K562 (cell line): ENCODE results near the gene OSBPL10. TPM values are rescaled to one million over a fixed set of nuclear protein-coding genes. Genes with fewer than 3 reads are reported as not detected.
A peak's percentile ranks its signal among the peaks of the same experiment; 100 is the strongest.

Experiments used
- ATF2 ChIP-seq: sonication (generic); formaldehyde crosslinking; IDR thresholded peaks from 2 replicates; pipeline ENCODE4 v1.8.1; 2022; ENCODE audit warnings: missing genetic modification reagents
- ETV5 ChIP-seq: sonication (generic); formaldehyde crosslinking; IDR thresholded peaks from 2 replicates; pipeline ENCODE4 v1.4.0; 2020; ENCODE audit warnings: low read depth, mild to moderate bottlenecking, missing genetic modification reagents
- KAT7 ChIP-seq: sonication (generic); formaldehyde crosslinking; IDR thresholded peaks from 2 replicates; pipeline ENCODE4 v1.8.0; 2022; ENCODE audit warnings: missing genetic modification reagents, mild to moderate bottlenecking, borderline replicate concordance
- KAT8 ChIP-seq: fragments of 450-650 bp; IDR thresholded peaks from 2 replicates; pipeline ENCODE4 v1.6.1; 2016; ENCODE audit warnings: low read depth, mild to moderate bottlenecking
- MTA3 ChIP-seq: fragments of 450-650 bp; formaldehyde crosslinking; IDR thresholded peaks from 2 replicates; pipeline ENCODE4 v1.6.1; 2017; ENCODE audit warnings: mild to moderate bottlenecking, borderline replicate concordance
- MXD1 ChIP-seq: fragments of 250-450 bp; sonication (Bioruptor Pico); IDR thresholded peaks from 2 replicates; pipeline ENCODE4 v1.8.0; 2021; ENCODE audit warnings: borderline replicate concordance, mild to moderate bottlenecking, moderate library complexity; ENCODE audit not compliant: poor library complexity, severe bottlenecking
- NCOA6 ChIP-seq: fragments of 450-650 bp; IDR thresholded peaks from 2 replicates; pipeline ENCODE4 v1.6.1; 2017; ENCODE audit warnings: mild to moderate bottlenecking
- NFIC ChIP-seq: fragments of 450-650 bp; IDR thresholded peaks from 2 replicates; pipeline ENCODE4 v1.6.1; 2017; ENCODE audit warnings: mild to moderate bottlenecking, inconsistent platforms
- PATZ1 ChIP-seq: fragments of 250-450 bp; sonication (Bioruptor Pico); IDR thresholded peaks from 2 replicates; pipeline ENCODE4 v1.5.0; 2020; ENCODE audit warnings: mild to moderate bottlenecking, borderline replicate concordance
- PHF21A ChIP-seq: fragments of 450-650 bp; IDR thresholded peaks from 2 replicates; pipeline ENCODE4 v1.6.1; 2017; ENCODE audit warnings: low read depth, borderline replicate concordance
- POLR2G ChIP-seq: fragments of 200-400 bp; formaldehyde crosslinking; IDR thresholded peaks from 2 replicates; pipeline ENCODE4 v1.6.1; 2017; ENCODE audit warnings: low read depth, mild to moderate bottlenecking, antibody characterized with exemption, low read length, moderate library complexity
- POLR2H ChIP-seq: IDR thresholded peaks from 2 replicates; pipeline ENCODE4 v1.6.1; 2016; ENCODE audit warnings: missing genetic modification characterization, low read depth, mild to moderate bottlenecking, control low read depth, missing compliant biosample characterization, moderate library complexity
- RAD21 ChIP-seq, 2 experiments: fragments of 250-450 bp in 1 of 2; fragments of 450-650 bp in 1 of 2; sonication (Bioruptor Pico) in 1 of 2; formaldehyde crosslinking in 1 of 2; IDR thresholded peaks in 1 of 2; conservative IDR thresholded peaks in 1 of 2; 2 replicates each; pipeline versions ENCODE4 v1.4.0 to v1.8.0; 2020 to 2022; ENCODE audit warnings: mild to moderate bottlenecking in 2 of 2, moderate library complexity in 1 of 2
- TEAD4 ChIP-seq, 2 experiments: sonication (generic) in 1 of 2; formaldehyde crosslinking in 1 of 2; IDR thresholded peaks; 2 replicates each; pipeline versions ENCODE4 v1.6.1 to v1.8.0; 2012 to 2022; ENCODE audit warnings: borderline replicate concordance in 1 of 2, inconsistent platforms in 1 of 2, low read length in 1 of 2, mild to moderate bottlenecking in 1 of 2, missing genetic modification reagents in 1 of 2
- ZNF592 ChIP-seq: fragments of 450-650 bp; IDR thresholded peaks from 2 replicates; pipeline ENCODE4 v1.6.1; 2017; ENCODE audit warnings: antibody characterized with exemption, mild to moderate bottlenecking
- ZNF764 ChIP-seq: fragments of 250-450 bp; sonication (Bioruptor Pico); IDR thresholded peaks from 2 replicates; pipeline ENCODE4 v1.4.0; 2020; ENCODE audit warnings: low read depth, mild to moderate bottlenecking, moderate library complexity
- ZNF778 ChIP-seq: fragments of 450-650 bp; formaldehyde crosslinking; IDR thresholded peaks from 2 replicates; pipeline ENCODE4 v1.4.0; 2020; ENCODE audit warnings: mild to moderate bottlenecking, moderate library complexity
- polyA plus RNA-seq, 8 experiments: library from polyadenylated mRNA; depleted of rRNA in 4 of 8; stranded (reverse) in 5 of 8; unstranded in 3 of 8; fragments of >200 nt; fragmentation: Nextera tagmentation in 2 of 8; fragmentation: Illumina TruSeq in 1 of 8; extraction: Ambion mirVana in 2 of 8; extraction: Trizol in 1 of 8; gene quantifications; 2 replicates each; pipeline versions ENCODE4 v1.2.1 to v1.2.3, GENCODE V29; 2011 to 2014; ENCODE audit warnings: inconsistent platforms in 1 of 8, missing spikeins in 1 of 8
- total RNA-seq, 7 experiments: library from RNA; depleted of rRNA in 6 of 7; stranded (reverse); fragments of >200 nt in 6 of 7; fragmentation: Illumina TruSeq in 2 of 7; extraction: Trizol in 2 of 7; gene quantifications; 2 replicates each; pipeline versions ENCODE4 v1.2.1 to v1.2.3, GENCODE V29; 2011 to 2021; ENCODE audit warnings: low replicate concordance in 1 of 7

OSBPL10 gene
- total and polyA plus RNA-seq, 9 of the 15 experiments (the other 6 are each of a cell fraction or from before 2014, with no cell fraction given) = 0.03 to 0.19 (median 0.14) TPM; not detected in 2

- TF ChIP-seq NFIC (no peak), ATF2 (no peak), ZNF592 (no peak), PATZ1 (no peak), NCOA6 (no peak), TEAD4 (IDR thresholded peaks at IDR 0.05; ENCODE audit: low read length) (peak; percentile 30; the same call in 1 of the 2 replicates), TEAD4 (CRISPR knock-in tag; IDR thresholded peaks at IDR 0.05; ENCODE audit: borderline replicate concordance) (no peak), POLR2H (no peak), RAD21 (CRISPR knock-in tag; conservative IDR thresholded peaks at IDR 0.05 in 1 of 2, IDR thresholded peaks at IDR 0.05 in 1 of 2) (peak; percentile 93), MTA3 (peak; percentile 35; the same call in 1 of the 2 replicates), KAT8 (no peak), ZNF764 (CRISPR knock-in tag) (no peak), ZNF778 (CRISPR knock-in tag) (no peak), PHF21A (no peak), KAT7 (CRISPR knock-in tag) (0 out of 2 replicates have a peak, but pooled peaks have one; percentile 30), POLR2G (no peak), MXD1 (CRISPR knock-in tag) (no peak), ETV5 (CRISPR knock-in tag) (no peak)
Measured at GRCh38 chr3:32018757-32019564, 37.9 kb upstream of the OSBPL10 start (continued).
